ENCODE measurements around the gene GPR158. TPM values are rescaled to one million over a fixed set of nuclear protein-coding genes. Genes with fewer than 3 reads are reported as not detected.

GPR158 gene
- total RNA-seq, 2 donors from 2014 or later = not detected

GRCh38 chr10:25176421-25176968 lies 1.7 kb downstream of the GPR158 start:
- ATAC-seq (replicated peaks) = no peak
- H3K4me1 Mint-ChIP-seq = no peaks in the 10 kb centered on the region
- no peaks in the 10 kb centered on the region for H3K36me3 Mint-ChIP-seq (ENCODE audit: low read depth)
- peaks cover 44% of the 10 kb centered on the region for H3K27me3 Mint-ChIP-seq
- no peaks in the 10 kb centered on the region for H3K9me3 Mint-ChIP-seq
- no peak overlapping the region for H3K4me3 Mint-ChIP-seq
- H3K27ac Mint-ChIP-seq = no peak overlapping the region

GRCh38 chr10:25177093-25177753 lies 2.4 kb downstream of the GPR158 start:
- Mint-ChIP-seq H3K27me3 (peaks cover 37% of the 10 kb centered on the region), H3K4me3 (no peak overlapping the region), H3K9me3 (no peaks in the 10 kb centered on the region), H3K36me3 (ENCODE audit: low read depth) (no peaks in the 10 kb centered on the region), H3K27ac (no peak overlapping the region), H3K4me1 (no peaks in the 10 kb centered on the region)
- ATAC-seq (replicated peaks) = no peak

DNA sequence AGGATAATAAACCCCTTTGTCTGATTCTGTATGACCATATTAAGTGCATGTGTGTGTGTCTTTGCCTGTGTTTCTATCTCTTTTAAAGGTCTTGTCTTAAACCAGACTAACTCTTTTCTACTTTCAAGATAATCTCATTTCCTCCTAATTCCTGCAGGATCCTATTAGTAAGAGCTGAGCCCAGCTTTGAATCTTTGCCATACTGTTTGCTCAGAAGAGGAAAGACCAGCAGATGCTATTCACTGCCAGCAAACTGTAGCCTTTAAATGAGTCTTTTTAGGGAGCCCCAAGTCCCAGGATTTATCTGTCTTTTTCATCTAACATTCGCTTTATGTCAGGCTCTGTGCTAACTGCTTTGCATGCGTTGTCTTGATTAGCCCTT lies 2.9 kb downstream of the GPR158 start:
- no peak for ATAC-seq (replicated peaks)
- H3K27ac Mint-ChIP-seq = no peak overlapping the region
- H3K4me1 Mint-ChIP-seq = no peaks in the 10 kb centered on the region
- no peaks in the 10 kb centered on the region for H3K36me3 Mint-ChIP-seq (ENCODE audit: low read depth)
- H3K9me3 Mint-ChIP-seq = no peaks in the 10 kb centered on the region
- peaks cover 37% of the 10 kb centered on the region for H3K27me3 Mint-ChIP-seq
- H3K4me3 Mint-ChIP-seq = no peak overlapping the region

DNA sequence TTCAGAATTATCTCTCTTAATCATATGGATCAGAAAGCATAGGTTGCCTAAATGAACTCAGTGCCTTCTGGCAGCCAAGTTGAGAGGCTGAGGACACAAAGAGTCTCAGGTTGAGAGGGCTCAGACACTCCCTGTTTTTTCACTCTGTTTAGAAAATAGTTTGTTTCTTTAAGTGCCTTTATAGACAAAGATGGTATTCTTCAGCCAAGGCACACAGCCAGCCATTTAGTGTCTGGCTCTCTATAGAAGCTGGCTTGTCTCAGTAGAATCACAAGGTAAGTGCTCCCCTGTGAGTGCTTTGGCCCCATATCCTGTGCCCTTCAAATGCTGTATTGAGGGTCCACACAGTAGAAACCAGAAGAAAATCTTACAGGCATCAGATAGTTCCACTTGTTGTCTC lies 3.6 kb downstream of the GPR158 start:
- H3K4me3 Mint-ChIP-seq = no peak overlapping the region
- H3K27ac Mint-ChIP-seq = no peak overlapping the region
- peaks cover 31% of the 10 kb centered on the region for H3K27me3 Mint-ChIP-seq

DNA sequence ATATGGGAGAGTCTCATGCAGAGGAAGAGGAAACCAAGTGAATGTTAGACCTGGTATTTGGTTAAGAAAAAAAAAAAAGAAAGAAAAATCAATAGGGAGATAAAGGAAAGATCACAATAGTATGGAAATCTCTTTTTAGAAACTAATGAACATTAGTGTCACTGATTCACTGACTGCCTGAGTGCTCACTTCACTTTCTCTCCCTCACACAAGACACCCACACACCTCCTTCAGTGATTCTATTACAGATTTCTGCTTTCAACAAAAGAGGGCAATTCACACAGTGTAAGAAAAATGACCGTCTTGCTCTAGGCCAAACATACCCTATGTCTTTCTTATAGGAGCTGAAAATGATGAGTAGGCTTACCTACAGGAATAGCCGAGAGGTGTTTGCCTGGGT lies 6.0 kb downstream of the GPR158 start:
- Mint-ChIP-seq H3K4me3 (no peak overlapping the region), H3K4me1 (no peaks in the 10 kb centered on the region), H3K27me3 (peaks cover 25% of the 10 kb centered on the region), H3K9me3 (no peaks in the 10 kb centered on the region), H3K27ac (no peak overlapping the region), H3K36me3 (ENCODE audit: low read depth) (no peaks in the 10 kb centered on the region)
- no peak for ATAC-seq (replicated peaks)

More for the DNA sequence above, 3.6 kb downstream of the GPR158 start:
- Mint-ChIP-seq H3K4me1 (no peaks in the 10 kb centered on the region), H3K36me3 (ENCODE audit: low read depth) (no peaks in the 10 kb centered on the region), H3K9me3 (no peaks in the 10 kb centered on the region)
- ATAC-seq (replicated peaks) = no peak

DNA sequence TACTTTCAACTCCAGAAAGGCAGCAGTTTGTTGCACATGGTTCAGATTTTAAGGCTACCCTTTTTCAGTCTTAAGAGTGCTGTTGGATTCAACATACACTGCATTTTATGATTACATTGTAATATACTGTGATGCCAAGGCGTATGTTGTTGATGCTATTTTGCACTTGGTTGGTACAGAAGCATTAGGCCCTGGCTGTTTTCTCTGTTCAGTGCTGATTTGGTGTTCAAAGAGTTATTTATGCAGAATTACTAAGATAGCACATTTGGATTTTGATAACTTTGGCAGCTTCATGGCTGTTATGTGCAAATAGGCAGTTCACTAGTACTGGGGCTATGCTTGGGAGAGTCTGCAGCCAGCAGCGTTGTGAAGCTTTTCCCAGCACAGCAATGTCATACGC lies 7.8 kb downstream of the GPR158 start:
- Mint-ChIP-seq H3K27me3 (peaks cover 20% of the 10 kb centered on the region), H3K4me1 (no peaks in the 10 kb centered on the region), H3K4me3 (no peak overlapping the region), H3K27ac (no peak overlapping the region), H3K9me3 (peaks cover 4% of the 10 kb centered on the region), H3K36me3 (ENCODE audit: low read depth) (no peaks in the 10 kb centered on the region)
- ATAC-seq (replicated peaks) = no peak

GRCh38 chr10:25191162-25191895 lies 16.5 kb downstream of the GPR158 start:
- no peak for ATAC-seq (replicated peaks)
- H3K36me3 Mint-ChIP-seq (ENCODE audit: low read depth) = no peaks in the 10 kb centered on the region
- H3K4me1 Mint-ChIP-seq = no peaks in the 10 kb centered on the region
- H3K27ac Mint-ChIP-seq = no peak overlapping the region
- H3K4me3 Mint-ChIP-seq = no peak overlapping the region
- H3K27me3 Mint-ChIP-seq = peaks cover 5% of the 10 kb centered on the region
- peaks cover under 1% of the 10 kb centered on the region for H3K9me3 Mint-ChIP-seq

DNA sequence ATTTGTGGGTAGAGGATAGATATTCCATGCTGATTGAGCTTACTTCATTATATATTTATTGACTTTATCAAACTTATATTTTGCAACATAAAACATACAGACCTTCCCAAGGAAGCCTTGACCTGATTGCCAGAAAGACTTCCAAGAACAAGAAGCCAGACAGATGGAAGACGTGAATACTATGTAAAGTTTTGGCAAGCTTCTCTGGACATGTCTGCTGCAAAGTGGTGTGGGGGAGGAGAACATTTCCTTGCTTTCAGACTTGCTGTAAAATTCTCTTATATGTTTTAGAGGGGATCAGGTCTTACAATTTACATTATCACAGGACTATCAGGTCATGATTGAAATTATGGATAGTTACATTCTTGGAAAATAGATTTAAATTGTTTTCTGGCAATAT lies 23.4 kb downstream of the GPR158 start:
- Mint-ChIP-seq H3K27me3 (peaks cover 2% of the 10 kb centered on the region), H3K4me3 (no peak overlapping the region), H3K27ac (no peak overlapping the region), H3K9me3 (no peaks in the 10 kb centered on the region), H3K36me3 (ENCODE audit: low read depth) (no peaks in the 10 kb centered on the region), H3K4me1 (no peaks in the 10 kb centered on the region)
- no peak for ATAC-seq (replicated peaks)

DNA sequence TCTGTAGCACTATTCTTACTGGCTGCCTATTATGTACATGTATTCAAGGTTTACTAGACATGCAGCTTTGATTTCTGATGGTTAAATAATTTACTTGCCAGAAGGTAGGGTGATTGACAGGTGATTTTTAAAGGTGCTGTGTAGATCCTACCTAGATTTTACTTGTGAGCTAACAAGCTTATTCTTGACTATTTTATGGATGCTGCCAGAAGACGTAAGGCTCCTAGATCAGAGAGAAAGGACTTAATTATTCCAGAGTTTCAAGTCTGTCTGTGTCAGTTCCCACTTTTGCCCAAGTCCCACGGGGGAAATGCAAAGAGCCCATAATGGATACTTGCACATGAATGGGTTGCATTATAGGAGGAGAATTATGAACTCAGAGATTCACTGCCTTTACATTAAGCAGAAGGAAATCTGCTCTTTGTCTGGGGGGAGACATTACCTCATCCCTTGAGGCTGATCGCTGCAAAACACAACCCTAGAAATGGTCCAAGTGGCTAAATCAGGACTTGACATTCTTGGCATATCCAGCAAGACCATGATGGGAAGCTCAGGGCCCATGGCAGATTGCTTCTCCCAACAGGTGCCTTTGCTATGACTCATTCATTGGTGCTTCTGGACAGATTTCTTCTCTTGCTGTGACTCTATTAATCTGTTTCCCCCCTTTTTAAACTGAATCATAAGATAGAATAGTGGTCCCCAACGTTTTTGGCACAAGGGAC lies 32.1 kb downstream of the GPR158 start:
- Mint-ChIP-seq H3K9me3 (no peaks in the 10 kb centered on the region), H3K4me1 (no peaks in the 10 kb centered on the region), H3K27ac (no peak overlapping the region), H3K4me3 (no peak overlapping the region), H3K27me3 (peaks cover 6% of the 10 kb centered on the region), H3K36me3 (ENCODE audit: low read depth) (no peaks in the 10 kb centered on the region)
- ATAC-seq (replicated peaks) = no peak

GRCh38 chr10:25209618-25210017 lies 34.8 kb downstream of the GPR158 start:
- no peaks in the 10 kb centered on the region for H3K9me3 Mint-ChIP-seq
- no peak overlapping the region for H3K27ac Mint-ChIP-seq
- H3K27me3 Mint-ChIP-seq = peaks cover 6% of the 10 kb centered on the region
- no peaks in the 10 kb centered on the region for H3K36me3 Mint-ChIP-seq (ENCODE audit: low read depth)
- no peak for ATAC-seq (replicated peaks)
- H3K4me3 Mint-ChIP-seq = no peak overlapping the region
- no peaks in the 10 kb centered on the region for H3K4me1 Mint-ChIP-seq

GRCh38 chr10:25210265-25210664 lies 35.5 kb downstream of the GPR158 start:
- peaks cover 6% of the 10 kb centered on the region for H3K27me3 Mint-ChIP-seq
- no peaks in the 10 kb centered on the region for H3K4me1 Mint-ChIP-seq
- no peak overlapping the region for H3K4me3 Mint-ChIP-seq
- no peaks in the 10 kb centered on the region for H3K9me3 Mint-ChIP-seq
- no peak overlapping the region for H3K27ac Mint-ChIP-seq
- H3K36me3 Mint-ChIP-seq (ENCODE audit: low read depth) = no peaks in the 10 kb centered on the region
- no peak for ATAC-seq (replicated peaks)

DNA sequence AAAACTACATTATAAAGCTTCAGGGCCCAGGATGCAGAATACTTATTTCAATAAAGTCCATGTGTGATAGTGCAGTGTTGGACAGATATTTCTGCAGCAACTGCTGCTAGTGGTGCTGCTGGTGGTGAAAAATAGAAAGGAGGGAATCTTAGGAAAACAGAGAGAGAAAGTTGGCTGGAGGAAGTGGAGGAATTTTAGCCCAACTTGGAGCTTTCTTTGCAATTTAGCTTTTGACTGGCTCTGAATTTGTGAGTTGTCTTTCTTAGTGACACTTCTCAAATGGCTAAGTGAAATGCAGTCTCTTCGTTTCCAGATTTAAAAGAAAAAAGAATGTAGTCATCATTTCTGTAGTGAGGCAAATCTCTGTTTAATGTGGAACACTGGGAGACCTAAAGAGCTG lies 45.4 kb downstream of the GPR158 start:
- H3K9me3 Mint-ChIP-seq = no peaks in the 10 kb centered on the region
- no peaks in the 10 kb centered on the region for H3K36me3 Mint-ChIP-seq (ENCODE audit: low read depth)
- H3K4me3 Mint-ChIP-seq = no peak overlapping the region
- ATAC-seq (replicated peaks) = no peak
- H3K27me3 Mint-ChIP-seq = no peaks in the 10 kb centered on the region
- H3K27ac Mint-ChIP-seq = no peak overlapping the region
- no peaks in the 10 kb centered on the region for H3K4me1 Mint-ChIP-seq

DNA sequence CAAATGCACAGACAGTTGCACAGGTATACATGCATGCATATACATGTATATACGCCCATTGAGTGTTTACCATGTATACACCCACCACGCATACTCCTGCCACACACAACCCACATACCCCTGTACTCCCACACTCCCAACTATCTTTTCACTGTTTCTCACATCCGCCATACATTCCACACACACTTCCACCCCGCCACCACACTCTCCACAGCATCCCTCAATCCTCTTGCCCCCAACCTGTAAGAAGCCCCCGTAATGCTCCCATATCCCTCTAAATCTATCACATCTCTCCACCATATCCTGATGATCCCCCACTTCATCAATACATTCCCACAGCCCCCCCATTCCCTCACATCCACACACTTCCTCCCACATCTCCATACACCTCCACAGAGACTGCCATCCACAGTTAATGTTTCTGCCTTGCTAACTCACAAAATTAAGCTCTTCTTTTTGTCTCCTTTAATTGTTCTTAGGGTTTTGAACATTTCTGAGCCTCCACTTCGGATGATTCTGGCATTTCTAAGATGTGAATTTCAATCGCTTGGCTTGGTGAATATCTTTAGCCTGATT lies 47.4 kb downstream of the GPR158 start:
- H3K9me3 Mint-ChIP-seq = no peaks in the 10 kb centered on the region
- H3K36me3 Mint-ChIP-seq (ENCODE audit: low read depth) = no peaks in the 10 kb centered on the region
- H3K4me1 Mint-ChIP-seq = no peaks in the 10 kb centered on the region
- no peak overlapping the region for H3K27ac Mint-ChIP-seq
- no peaks in the 10 kb centered on the region for H3K27me3 Mint-ChIP-seq
- no peak overlapping the region for H3K4me3 Mint-ChIP-seq
- ATAC-seq (replicated peaks) = no peak

DNA sequence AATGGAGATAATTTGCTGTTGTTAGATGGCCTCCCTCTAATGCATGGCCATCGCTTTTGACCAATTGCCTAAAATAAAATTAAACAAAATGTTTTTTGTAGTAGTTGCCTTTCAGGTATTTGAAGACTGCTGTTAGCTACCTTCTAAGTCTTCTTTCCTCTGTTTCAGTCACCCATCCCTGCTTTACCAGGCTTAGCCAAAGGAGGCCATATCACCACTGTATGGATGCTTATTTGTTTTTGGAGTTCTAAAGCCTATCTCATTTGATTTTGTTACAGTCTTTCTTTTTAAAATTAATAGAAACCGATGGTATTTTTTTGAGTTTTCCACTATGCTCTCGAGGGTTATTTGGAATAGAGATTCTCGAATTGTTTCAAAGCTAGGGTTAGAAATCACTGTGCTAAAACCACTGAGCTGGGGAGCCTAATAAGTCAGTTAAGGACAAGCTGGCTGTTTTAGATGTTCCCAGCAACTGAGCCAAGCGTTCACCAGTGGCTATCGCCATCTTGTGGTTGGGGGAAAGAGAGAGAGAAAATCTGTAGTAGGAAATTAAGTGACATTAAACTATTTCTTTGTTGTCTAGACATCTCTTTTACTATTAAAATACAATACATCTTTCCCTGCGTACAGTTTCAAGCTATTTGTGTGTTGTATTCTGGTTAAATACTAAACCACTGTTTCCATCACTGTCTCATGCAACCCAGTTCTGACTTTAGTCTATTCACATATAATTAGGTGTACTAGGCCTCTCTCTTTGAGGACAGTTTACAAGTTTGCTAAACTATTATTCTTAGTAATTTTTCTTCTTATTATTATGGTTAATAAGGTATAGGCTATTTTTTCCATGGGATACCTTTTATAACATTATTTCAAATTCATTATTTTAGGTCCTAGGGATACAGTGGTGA lies 52.2 kb downstream of the GPR158 start:
- Mint-ChIP-seq H3K36me3 (ENCODE audit: low read depth) (no peaks in the 10 kb centered on the region), H3K9me3 (no peaks in the 10 kb centered on the region), H3K27ac (no peak overlapping the region), H3K4me1 (no peaks in the 10 kb centered on the region), H3K27me3 (no peaks in the 10 kb centered on the region), H3K4me3 (no peak overlapping the region)
- ATAC-seq (replicated peaks) = no peak
